ENCODE results near the gene ZNF24.

Gene ZNF24

GRCh38 chr18:35343936-35344735 is at the start of gene ZNF24:
TSS of gene ZNF24 (minus strand) at chr18:35344420. CDS start at chr18:35340650, 3,770 bp downstream.
- H3K27ac Mint-ChIP-seq = peak within 1 kb of the TSS; percentile 89
- H3K4me3 Mint-ChIP-seq = peak within 1 kb of the TSS; percentile 93
- H3K4me1 Mint-ChIP-seq (ENCODE audit: low read depth) = peaks cover 49% of the 10 kb centered on the region
- no peaks in the 10 kb centered on the region for H3K27me3 Mint-ChIP-seq
- intact Hi-C loops (cut with micrococcal nuclease) = loop anchor here (1.0 to 5.0 kb wide), 4 partner anchors 33 to 302 kb away; partner anchors contain the start of genes MAPRE2, ZNF396 and ZSCAN30
- H3K9me3 Mint-ChIP-seq = no peaks in the 10 kb centered on the region
- H3K36me3 Mint-ChIP-seq (ENCODE audit: low read depth) = peaks cover 12% of the 10 kb centered on the region

DNA sequence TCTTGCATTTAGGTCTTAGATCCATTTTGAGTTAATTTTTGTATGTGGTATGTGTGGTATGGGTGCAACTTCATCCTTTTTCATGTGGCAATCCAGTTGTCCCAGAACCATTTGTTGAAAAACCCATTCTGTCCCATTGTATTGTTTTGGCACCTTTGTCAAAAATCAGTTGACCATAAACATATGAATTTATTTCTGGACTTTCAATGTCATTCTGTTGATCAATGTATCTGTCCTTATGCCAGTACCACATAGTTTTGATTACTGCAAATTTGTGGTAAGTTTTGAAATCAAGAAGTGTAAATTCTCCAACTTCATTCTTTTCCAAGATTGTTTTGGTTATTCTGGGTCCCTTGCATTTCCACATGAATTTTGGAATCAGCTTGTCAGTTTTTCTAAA is 49.5 kb upstream of the ZNF24 start:
- H3K4me3 Mint-ChIP-seq = no peak overlapping the region
- intact Hi-C loops (cut with micrococcal nuclease) = loop anchor here (10.0 kb wide), 1 partner anchor 561 kb away; no protein-coding TSS in a partner anchor
- peaks cover 5% of the 10 kb centered on the region for H3K4me1 Mint-ChIP-seq (ENCODE audit: low read depth)
- H3K36me3 Mint-ChIP-seq (ENCODE audit: low read depth) = no peaks in the 10 kb centered on the region
- peaks cover 2% of the 10 kb centered on the region for H3K27me3 Mint-ChIP-seq
- H3K27ac Mint-ChIP-seq = no peak overlapping the region
- no peaks in the 10 kb centered on the region for H3K9me3 Mint-ChIP-seq

DNA sequence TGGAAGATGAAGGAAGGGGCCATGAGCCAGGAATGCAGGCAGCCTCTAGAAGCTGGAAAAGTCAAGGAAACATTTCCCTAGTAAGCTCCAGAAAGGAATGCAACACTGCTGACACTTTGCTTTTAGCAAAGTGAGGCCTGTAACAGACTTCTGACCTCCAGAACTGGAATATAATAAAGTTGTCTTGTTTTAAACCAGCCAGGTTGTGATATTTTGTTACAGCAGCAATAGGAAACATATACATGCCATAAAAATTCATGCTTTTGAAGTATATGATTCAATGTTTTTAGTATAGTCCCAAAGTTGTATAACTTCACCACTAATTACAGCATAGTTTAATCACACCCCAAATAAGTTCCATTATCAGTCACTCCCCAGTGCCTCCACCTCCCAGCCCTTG is 48.2 kb upstream of the ZNF24 start:
- Mint-ChIP-seq H3K4me1 (ENCODE audit: low read depth) (peaks cover 5% of the 10 kb centered on the region), H3K27me3 (peaks cover 4% of the 10 kb centered on the region), H3K36me3 (ENCODE audit: low read depth) (no peaks in the 10 kb centered on the region), H3K9me3 (no peaks in the 10 kb centered on the region), H3K4me3 (no peak overlapping the region), H3K27ac (no peak overlapping the region)
- intact Hi-C loops (cut with micrococcal nuclease) = loop anchor here (10.0 kb wide), 1 partner anchor 562 kb away; no protein-coding TSS in a partner anchor

DNA sequence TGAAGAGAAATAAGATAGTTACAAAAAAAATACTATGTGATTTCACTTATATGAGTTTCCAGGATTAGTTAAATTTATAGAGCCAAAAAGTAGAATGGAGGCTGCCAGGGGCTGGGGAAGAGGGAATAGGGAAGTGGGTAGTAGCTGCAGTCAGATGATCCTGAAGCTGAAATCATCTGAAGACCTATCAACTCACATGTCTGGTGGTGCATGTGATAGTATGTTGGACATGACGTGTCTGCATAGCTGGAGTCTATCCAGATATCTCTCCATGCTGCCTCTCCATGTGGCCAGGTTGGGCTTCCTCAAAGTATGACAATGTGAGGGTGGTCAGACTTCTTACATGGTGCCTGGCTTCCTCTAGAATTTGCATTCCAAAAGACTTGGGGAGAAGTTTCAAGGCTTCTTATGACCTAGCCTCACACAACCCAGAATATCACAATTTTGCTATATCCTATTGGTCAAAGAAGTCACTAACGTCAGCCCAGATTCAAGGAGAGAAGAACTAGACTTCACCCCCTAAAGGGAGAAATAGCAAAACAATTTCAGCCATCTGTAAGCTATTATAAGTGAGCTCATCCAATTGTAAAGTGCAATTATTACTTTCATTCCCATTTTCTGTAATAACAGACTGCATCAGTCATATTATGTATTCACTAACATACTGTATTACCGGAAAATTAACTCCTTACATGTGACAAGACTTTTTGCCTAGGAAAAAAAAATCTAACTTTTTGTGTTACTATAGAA is 46.9 kb upstream of the ZNF24 start:
- H3K9me3 Mint-ChIP-seq = no peaks in the 10 kb centered on the region
- H3K36me3 Mint-ChIP-seq (ENCODE audit: low read depth) = no peaks in the 10 kb centered on the region
- no peak overlapping the region for H3K4me3 Mint-ChIP-seq
- H3K4me1 Mint-ChIP-seq (ENCODE audit: low read depth) = peaks cover 11% of the 10 kb centered on the region
- no peak overlapping the region for H3K27ac Mint-ChIP-seq
- intact Hi-C loops (cut with micrococcal nuclease) = loop anchor here (10.0 kb wide), 1 partner anchor 564 kb away; no protein-coding TSS in a partner anchor
- H3K27me3 Mint-ChIP-seq = peaks cover 4% of the 10 kb centered on the region

DNA sequence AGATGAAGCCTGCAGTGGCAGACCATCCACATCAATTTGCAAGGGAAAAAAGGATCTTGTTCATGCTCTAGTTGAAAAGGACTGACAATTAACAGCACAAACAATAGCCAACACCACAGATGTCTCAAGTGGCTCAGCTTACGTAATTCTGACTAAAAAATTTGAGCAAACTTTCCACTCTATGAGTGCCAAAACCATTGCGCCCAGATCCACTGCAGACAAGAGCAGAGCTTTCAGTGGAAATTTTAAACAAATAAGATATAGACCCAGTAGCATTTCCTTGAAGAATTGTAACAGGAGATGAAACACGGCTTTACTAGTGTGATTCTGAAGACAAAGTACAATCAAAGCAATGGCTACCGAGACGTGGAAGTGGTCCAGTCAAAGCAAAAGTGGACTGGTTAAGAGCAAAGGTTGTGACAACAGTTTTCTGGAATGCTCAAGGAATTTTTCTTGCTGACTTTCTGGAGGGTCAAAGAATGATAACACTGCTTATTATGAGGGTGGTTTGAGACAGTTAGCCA is 44.9 kb upstream of the ZNF24 start:
- H3K36me3 Mint-ChIP-seq (ENCODE audit: low read depth) = no peaks in the 10 kb centered on the region
- peaks cover 4% of the 10 kb centered on the region for H3K27me3 Mint-ChIP-seq
- H3K4me3 Mint-ChIP-seq = no peak overlapping the region
- H3K4me1 Mint-ChIP-seq (ENCODE audit: low read depth) = peaks cover 11% of the 10 kb centered on the region
- intact Hi-C loops (cut with micrococcal nuclease) = no loop called here
- no peak overlapping the region for H3K27ac Mint-ChIP-seq
- H3K9me3 Mint-ChIP-seq = no peaks in the 10 kb centered on the region

- Mint-ChIP-seq H3K4me3 (no peak overlapping the region), H3K36me3 (ENCODE audit: low read depth) (no peaks in the 10 kb centered on the region), H3K27ac (no peak overlapping the region), H3K9me3 (no peaks in the 10 kb centered on the region), H3K4me1 (ENCODE audit: low read depth) (peaks cover 11% of the 10 kb centered on the region), H3K27me3 (peaks cover 4% of the 10 kb centered on the region)
- intact Hi-C loops (cut with micrococcal nuclease) = no loop called here
Measured at GRCh38 chr18:35387152-35387571, 42.9 kb upstream of the ZNF24 start.

DNA sequence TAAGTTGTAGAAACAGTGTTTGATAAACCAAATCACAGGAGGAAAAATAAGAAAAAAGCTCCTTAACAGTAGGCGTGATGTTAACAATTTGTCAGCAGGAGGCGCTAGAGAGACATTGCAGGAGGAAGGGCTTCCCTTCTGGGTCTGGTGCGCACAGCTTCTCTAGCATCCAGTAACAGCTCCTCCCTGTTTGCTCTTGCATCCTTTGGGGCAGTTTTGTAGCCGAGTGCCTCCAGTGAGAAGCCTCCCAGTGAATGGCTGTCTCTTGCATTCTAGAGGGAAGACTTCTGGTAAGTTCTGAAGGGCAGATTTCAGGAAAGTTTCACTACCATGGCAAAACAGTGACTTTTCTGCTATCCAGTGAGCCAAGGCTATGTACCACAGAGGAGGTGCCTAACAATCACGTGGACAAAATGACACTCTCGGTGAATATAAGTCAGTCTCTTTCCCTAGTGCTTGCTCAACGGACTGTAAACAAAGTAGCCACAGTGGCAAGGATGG is 42.4 kb upstream of the ZNF24 start:
- H3K27ac Mint-ChIP-seq = no peak overlapping the region
- peaks cover 4% of the 10 kb centered on the region for H3K27me3 Mint-ChIP-seq
- no peaks in the 10 kb centered on the region for H3K9me3 Mint-ChIP-seq
- H3K36me3 Mint-ChIP-seq (ENCODE audit: low read depth) = no peaks in the 10 kb centered on the region
- H3K4me3 Mint-ChIP-seq = no peak overlapping the region
- intact Hi-C loops (cut with micrococcal nuclease) = no loop called here
- H3K4me1 Mint-ChIP-seq (ENCODE audit: low read depth) = peaks cover 11% of the 10 kb centered on the region

DNA sequence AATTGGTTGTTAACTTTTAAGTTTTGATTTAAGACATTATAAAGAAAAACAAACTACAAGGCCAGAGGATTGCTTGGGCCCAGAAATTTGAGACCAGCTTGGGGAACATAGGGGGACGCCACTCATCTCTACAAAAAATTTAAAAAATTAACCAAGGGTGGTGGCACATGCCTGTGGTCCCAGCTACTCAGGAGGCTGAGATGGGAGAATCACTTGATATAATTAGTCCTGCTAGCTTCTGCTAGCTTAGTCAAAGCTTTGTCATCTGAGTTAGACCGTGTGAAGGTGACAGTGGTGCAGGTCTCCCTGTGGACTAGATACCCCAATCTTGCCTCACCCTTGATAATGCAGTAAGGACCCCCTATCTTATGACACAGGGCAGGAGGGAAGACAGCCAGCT is 38.9 kb upstream of the ZNF24 start:
- H3K4me1 Mint-ChIP-seq (ENCODE audit: low read depth) = peaks cover 11% of the 10 kb centered on the region
- no peak overlapping the region for H3K4me3 Mint-ChIP-seq
- no peaks in the 10 kb centered on the region for H3K36me3 Mint-ChIP-seq (ENCODE audit: low read depth)
- H3K27me3 Mint-ChIP-seq = peaks cover 9% of the 10 kb centered on the region
- no peaks in the 10 kb centered on the region for H3K9me3 Mint-ChIP-seq
- H3K27ac Mint-ChIP-seq = no peak overlapping the region
- intact Hi-C loops (cut with micrococcal nuclease) = no loop called here

GRCh38 chr18:35379421-35379820 is 35.2 kb upstream of the ZNF24 start:
- Mint-ChIP-seq H3K27ac (no peak overlapping the region), H3K27me3 (peaks cover 13% of the 10 kb centered on the region), H3K36me3 (ENCODE audit: low read depth) (no peaks in the 10 kb centered on the region), H3K4me3 (no peak overlapping the region), H3K9me3 (no peaks in the 10 kb centered on the region), H3K4me1 (ENCODE audit: low read depth) (peaks cover 12% of the 10 kb centered on the region)
- intact Hi-C loops (cut with micrococcal nuclease) = loop anchor here (5.0 kb wide), 1 partner anchor 593 kb away; the partner anchor contains the start of gene RMP24

GRCh38 chr18:35378574-35378896 is 34.3 kb upstream of the ZNF24 start:
- Mint-ChIP-seq H3K9me3 (no peaks in the 10 kb centered on the region), H3K27ac (no peak overlapping the region), H3K27me3 (peaks cover 13% of the 10 kb centered on the region), H3K36me3 (ENCODE audit: low read depth) (no peaks in the 10 kb centered on the region), H3K4me3 (no peak overlapping the region), H3K4me1 (ENCODE audit: low read depth) (peaks cover 12% of the 10 kb centered on the region)
- intact Hi-C loops (cut with micrococcal nuclease) = loop anchor here (5.0 kb wide), 1 partner anchor 594 kb away; the partner anchor contains the start of gene RMP24

- no peaks in the 10 kb centered on the region for H3K9me3 Mint-ChIP-seq
Measured at GRCh38 chr18:35377875-35378573, 33.8 kb upstream of the ZNF24 start.

GRCh38 chr18:35376742-35377695 is 32.8 kb upstream of the ZNF24 start, which contains the start of gene ZNF396:
TSS of gene ZNF396 (minus strand) at chr18:35377337. CDS start at chr18:35374292, 3,045 bp downstream.
- Mint-ChIP-seq H3K9me3 (no peaks in the 10 kb centered on the region), H3K4me3 (peak within 1 kb of the TSS; percentile 79), H3K27me3 (peaks cover 13% of the 10 kb centered on the region), H3K4me1 (ENCODE audit: low read depth) (peaks cover 12% of the 10 kb centered on the region), H3K27ac (peak within 1 kb of the TSS; percentile 60), H3K36me3 (ENCODE audit: low read depth) (no peaks in the 10 kb centered on the region)
- intact Hi-C loops (cut with micrococcal nuclease) = loop anchor here (1.0 to 5.0 kb wide), 3 partner anchors 33 to 595 kb away; partner anchors contain the start of genes RMP24, ZNF24 and ZSCAN30

More at GRCh38 chr18:35377875-35378573, 33.8 kb upstream of the ZNF24 start:
- no peaks in the 10 kb centered on the region for H3K36me3 Mint-ChIP-seq (ENCODE audit: low read depth)
- peak overlapping the region; percentile 60 for H3K27ac Mint-ChIP-seq
- intact Hi-C loops (cut with micrococcal nuclease) = loop anchor here (1.0 to 5.0 kb wide), 2 partner anchors 34 to 594 kb away; partner anchors contain the start of genes RMP24 and ZNF24
- no peak overlapping the region for H3K4me3 Mint-ChIP-seq
- H3K4me1 Mint-ChIP-seq (ENCODE audit: low read depth) = peaks cover 12% of the 10 kb centered on the region
- H3K27me3 Mint-ChIP-seq = peaks cover 13% of the 10 kb centered on the region
